ENCODE results near the gene SELENOH. TPM values are rescaled to one million over a fixed set of nuclear protein-coding genes. Genes with fewer than 3 reads are reported as not detected.
A peak's percentile ranks its signal among the peaks of the same experiment; 100 is the strongest.

SELENOH gene
- total RNA-seq, 1 experiment from 2014 or later = 306 TPM

DNA sequence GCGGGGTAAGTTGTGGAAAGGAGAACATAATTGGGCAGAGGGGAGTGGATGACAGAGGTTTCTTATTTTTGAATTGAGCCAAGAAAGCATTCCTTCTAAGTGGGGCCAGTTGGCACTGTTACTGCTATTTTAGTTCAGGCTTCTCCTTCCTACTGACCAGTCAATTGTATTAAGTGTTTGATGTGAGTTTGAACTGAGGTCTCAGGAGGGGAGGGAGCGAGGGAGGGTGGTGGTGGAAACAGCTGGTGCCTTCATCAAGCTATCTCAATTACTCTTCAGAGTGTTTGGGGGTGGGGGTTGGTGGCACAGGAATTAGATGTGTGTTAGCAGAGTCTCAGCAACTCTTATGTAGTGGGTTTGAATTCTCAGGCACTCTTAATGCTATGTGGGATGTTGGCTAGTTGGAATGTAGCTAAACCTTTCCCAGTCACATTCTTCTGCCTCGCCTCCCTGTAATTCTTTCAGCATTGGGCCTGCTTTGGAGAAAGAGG lies 34.8 kb downstream of the SELENOH start:
- H3K9me2 ChIP-seq (replicated peaks; ENCODE audit: low read length) = no peaks in the 10 kb centered on the region
- TF ChIP-seq, protein P1, sequence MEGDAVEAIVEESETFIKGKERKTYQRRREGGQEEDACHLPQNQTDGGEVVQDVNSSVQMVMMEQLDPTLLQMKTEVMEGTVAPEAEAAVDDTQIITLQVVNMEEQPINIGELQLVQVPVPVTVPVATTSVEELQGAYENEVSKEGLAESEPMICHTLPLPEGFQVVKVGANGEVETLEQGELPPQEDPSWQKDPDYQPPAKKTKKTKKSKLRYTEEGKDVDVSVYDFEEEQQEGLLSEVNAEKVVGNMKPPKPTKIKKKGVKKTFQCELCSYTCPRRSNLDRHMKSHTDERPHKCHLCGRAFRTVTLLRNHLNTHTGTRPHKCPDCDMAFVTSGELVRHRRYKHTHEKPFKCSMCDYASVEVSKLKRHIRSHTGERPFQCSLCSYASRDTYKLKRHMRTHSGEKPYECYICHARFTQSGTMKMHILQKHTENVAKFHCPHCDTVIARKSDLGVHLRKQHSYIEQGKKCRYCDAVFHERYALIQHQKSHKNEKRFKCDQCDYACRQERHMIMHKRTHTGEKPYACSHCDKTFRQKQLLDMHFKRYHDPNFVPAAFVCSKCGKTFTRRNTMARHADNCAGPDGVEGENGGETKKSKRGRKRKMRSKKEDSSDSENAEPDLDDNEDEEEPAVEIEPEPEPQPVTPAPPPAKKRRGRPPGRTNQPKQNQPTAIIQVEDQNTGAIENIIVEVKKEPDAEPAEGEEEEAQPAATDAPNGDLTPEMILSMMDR (conservative IDR thresholded peaks at IDR 0.05; ENCODE audit: low read depth, low read length) = no peak
- intact Hi-C loops (cut with micrococcal nuclease) = no loop called here
- no peaks in the 10 kb centered on the region for H3K27me3 ChIP-seq (ENCODE audit: low read length)
- H3K4me3 ChIP-seq (ENCODE audit: low read length) = no peak overlapping the region
- peak overlapping the region; percentile 96 for H3K27ac ChIP-seq (ENCODE audit: low read length)
- no peak overlapping the region for H2AFZ ChIP-seq (ENCODE audit: low read length)
- DNase-seq (no peak), ATAC-seq (no peak)
- H3F3A ChIP-seq (ENCODE audit: low read length, unreplicated experiment) = peaks cover 18% of the 10 kb centered on the region
- no peak overlapping the region for H3K9ac ChIP-seq (ENCODE audit: low read length)
- peaks cover 99% of the 10 kb centered on the region for H3K79me2 ChIP-seq (ENCODE audit: low read length)
- peaks cover 18% of the 10 kb centered on the region; the same call in 1 of the 2 replicates for H4K20me1 ChIP-seq (ENCODE audit: low read length)
- no TSS peak for BruUV-seq (replicated peaks)
- POLR2A ChIA-PET (ENCODE audit: unreplicated experiment) = interaction anchor here (0.6 kb wide), 1 partner anchor 23 kb away, joined by 16 read pairs; no protein-coding TSS in a partner anchor
- no peaks in the 10 kb centered on the region for H3K9me3 ChIP-seq (ENCODE audit: low read length)
- peak overlapping the region; percentile 89 for H3K4me2 ChIP-seq (ENCODE audit: low read length)
- H3K4me1 ChIP-seq (ENCODE audit: insufficient read depth, low read length) = peaks cover 94% of the 10 kb centered on the region
- peaks cover 5% of the 10 kb centered on the region; the same call in 1 of the 2 replicates for H3K36me3 ChIP-seq (ENCODE audit: low read depth, low read length)
- CTCF ChIA-PET = interaction anchor here (0.7 kb wide), 1 partner anchor 24 kb away, joined by 3 read pairs; no protein-coding TSS in a partner anchor

DNA sequence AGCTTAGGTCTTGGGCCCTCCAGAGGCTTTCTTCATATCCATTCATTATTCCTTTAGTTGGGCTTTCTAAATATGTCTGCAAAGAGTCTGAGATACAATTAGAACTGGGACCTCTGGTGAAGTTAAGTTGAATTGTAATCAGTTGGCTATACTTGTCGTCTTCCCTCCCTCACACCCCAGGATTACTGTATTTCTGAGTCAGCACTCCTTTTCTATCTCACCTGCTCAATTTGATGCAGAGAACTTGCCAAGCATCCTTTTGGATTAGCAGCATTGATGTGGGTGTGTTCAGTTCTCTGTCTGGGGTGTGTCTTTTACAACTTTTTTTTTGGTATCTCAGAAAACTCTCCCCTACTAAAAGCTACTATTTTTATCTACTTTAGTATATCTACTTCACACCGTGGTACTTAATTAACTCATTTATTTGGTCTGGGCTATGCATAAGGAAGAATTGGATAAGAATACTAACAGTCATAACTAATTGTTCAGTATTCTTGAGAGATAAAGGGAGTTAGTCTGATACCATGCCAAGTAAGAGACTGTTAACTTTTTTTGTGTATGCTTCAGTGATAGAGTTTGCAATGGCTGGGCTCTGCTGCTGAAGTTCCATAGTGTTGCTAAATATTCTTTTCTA lies 35.4 kb downstream of the SELENOH start:
- intact Hi-C loops (cut with micrococcal nuclease) = no loop called here
- Histone ChIP-seq H3K4me3 (ENCODE audit: low read length) (peak overlapping the region; percentile 60; the same call in 1 of the 2 replicates), H3K9me3 (ENCODE audit: low read length) (no peaks in the 10 kb centered on the region), H3K4me1 (ENCODE audit: insufficient read depth, low read length) (peaks cover 94% of the 10 kb centered on the region), H4K20me1 (ENCODE audit: low read length) (peaks cover 18% of the 10 kb centered on the region; the same call in 1 of the 2 replicates), H3K9me2 (replicated peaks; ENCODE audit: low read length) (no peaks in the 10 kb centered on the region), H3K79me2 (ENCODE audit: low read length) (peaks cover 99% of the 10 kb centered on the region), H3K4me2 (ENCODE audit: low read length) (peak overlapping the region; percentile 89), H3K27ac (ENCODE audit: low read length) (peak overlapping the region; percentile 96), H3K27me3 (ENCODE audit: low read length) (no peaks in the 10 kb centered on the region), H3K9ac (ENCODE audit: low read length) (peak overlapping the region; percentile 76; the same call in 1 of the 2 replicates), H3K36me3 (ENCODE audit: low read depth, low read length) (peaks cover 5% of the 10 kb centered on the region; the same call in 1 of the 2 replicates), H2AFZ (ENCODE audit: low read length) (no peak overlapping the region), H3F3A (ENCODE audit: low read length, unreplicated experiment) (peaks cover 18% of the 10 kb centered on the region)
- DNase-seq = peak; percentile 34
- no peak for TF ChIP-seq EZH2 (IDR thresholded peaks at IDR 0.05; ENCODE audit: low read length, unreplicated experiment)
- TF ChIP-seq, protein P1 (conservative IDR thresholded peaks at IDR 0.05; ENCODE audit: low read depth, low read length) = no peak
- TF ChIP-seq EZH2phosphoT487 (IDR thresholded peaks at IDR 0.05; ENCODE audit: borderline replicate concordance, low read length) = no peak
- no peak for ATAC-seq
- CTCF ChIA-PET = interaction anchor here (0.7 kb wide), 1 partner anchor 23 kb away, joined by 3 read pairs; no protein-coding TSS in a partner anchor
- POLR2A ChIA-PET (ENCODE audit: unreplicated experiment) = no interaction called here
- BruUV-seq (replicated peaks) = no TSS peak

DNA sequence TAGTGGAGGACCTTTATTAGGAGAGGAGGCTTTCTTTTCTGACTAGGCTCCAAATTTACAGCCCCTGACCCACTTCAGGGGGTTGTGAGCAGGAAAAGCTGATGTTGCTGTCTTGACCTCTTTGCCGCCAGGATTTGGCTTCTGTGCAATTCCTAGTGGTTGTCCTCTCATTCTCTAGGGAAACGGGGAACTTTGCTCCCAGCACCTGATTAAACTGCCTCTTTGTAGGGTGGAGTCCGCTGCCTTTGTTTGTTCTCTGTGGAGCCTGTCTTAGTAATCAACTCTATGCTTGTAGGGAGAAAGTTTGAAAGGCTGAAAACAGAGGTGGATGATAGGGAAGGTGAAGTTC lies 36.7 kb downstream of the SELENOH start:
- Histone ChIP-seq H3K4me1 (ENCODE audit: insufficient read depth, low read length) (peaks cover 94% of the 10 kb centered on the region), H3K9me3 (ENCODE audit: low read length) (no peaks in the 10 kb centered on the region), H3F3A (ENCODE audit: low read length, unreplicated experiment) (peaks cover 18% of the 10 kb centered on the region), H3K27ac (ENCODE audit: low read length) (peak overlapping the region; percentile 96), H3K4me3 (ENCODE audit: low read length) (peak overlapping the region; percentile 60), H3K36me3 (ENCODE audit: low read depth, low read length) (peaks cover 9% of the 10 kb centered on the region; the same call in 1 of the 2 replicates), H3K9ac (ENCODE audit: low read length) (peak overlapping the region; percentile 76), H4K20me1 (ENCODE audit: low read length) (peaks cover 18% of the 10 kb centered on the region; the same call in 1 of the 2 replicates), H3K79me2 (ENCODE audit: low read length) (peaks cover 99% of the 10 kb centered on the region), H3K27me3 (ENCODE audit: low read length) (no peaks in the 10 kb centered on the region), H3K4me2 (ENCODE audit: low read length) (peak overlapping the region; percentile 89), H3K9me2 (replicated peaks; ENCODE audit: low read length) (no peaks in the 10 kb centered on the region), H2AFZ (ENCODE audit: low read length) (no peak overlapping the region)
- DNase-seq = peak; percentile 78
- CTCF ChIA-PET = interaction anchor here (1.4 to 2.3 kb wide), 2 partner anchors 17 to 22 kb away, joined by 8 to 49 read pairs; partner anchors contain the start of gene CTNND1
- peak; percentile 53 for ATAC-seq
- POLR2A ChIA-PET (ENCODE audit: unreplicated experiment) = interaction anchor here (0.8 to 1.9 kb wide), 4 partner anchors 15 to 23 kb away, joined by 7 to 39 read pairs (median 9); partner anchors contain the start of gene CTNND1
- TF ChIP-seq, protein P1 (conservative IDR thresholded peaks at IDR 0.05; ENCODE audit: low read depth, low read length) = no peak
- BruUV-seq (replicated peaks) = TSS peak; percentile 97
- intact Hi-C loops (cut with micrococcal nuclease) = loop anchor here (1.0 kb wide), 2 partner anchors 17 to 21 kb away; partner anchors contain the start of gene CTNND1

Measured in PC-3 (cell line).